Right atrium auricular region (tissue), 2 donors: Measurements from ENCODE around the gene UNC5C. TPM values are rescaled to one million over a fixed set of nuclear protein-coding genes. Genes with fewer than 3 reads are reported as not detected.

Experiments
- DNase-seq: peaks from one replicate; pipeline ENCODE4 v3.0.0-alpha.2; 2019; ENCODE audit warnings: low spot score
- H3K27ac ChIP-seq, 2 donors: fragments of 200-600 bp; sonication (generic); 1 replicate in 1 of 2; 2 replicates in 1 of 2; pipeline ENCODE4 v1.5.1; 2016 to 2019
- H3K27me3 ChIP-seq, 2 donors: fragments of 200-600 bp; sonication (generic); one replicate each; pipeline versions ENCODE4 v1.5.1 to v1.6.0; 2017 to 2019
- H3K36me3 ChIP-seq: fragments of 200-600 bp; sonication (generic); one replicate; pipeline ENCODE4 v1.5.1; 2016
- H3K4me1 ChIP-seq, 2 donors: fragments of 200-600 bp; sonication (generic); one replicate each; pipeline versions ENCODE4 v1.5.1 to v1.6.0; 2017 to 2019
- H3K4me3 ChIP-seq, 2 donors: fragments of 200-600 bp; sonication (generic); 1 replicate in 1 of 2; 2 replicates in 1 of 2; pipeline ENCODE4 v1.5.1; 2017 to 2019; ENCODE audit warnings: mild to moderate bottlenecking in 1 of 2, moderate library complexity in 1 of 2
- H3K9me3 ChIP-seq, 2 donors: fragments of 200-600 bp; sonication (generic); one replicate each; pipeline ENCODE4 v1.5.1; 2019
- CTCF ChIP-seq, 2 donors: fragments of 200-600 bp; sonication (generic); IDR thresholded peaks; one replicate each; pipeline ENCODE4 v1.5.1; 2019; ENCODE audit warnings: antibody characterized with exemption in 2 of 2
- total RNA-seq, 2 donors: library from RNA; depleted of rRNA; stranded (reverse); fragments of >200 nt; gene quantifications; one replicate each; pipeline ENCODE4 v1.1.0, GENCODE V29; 2016

Gene UNC5C
- total RNA-seq, 2 donors from 2014 or later: 3.8 to 4.6 TPM

- no peaks in the 10 kb centered on the region for H3K36me3 ChIP-seq
- TF ChIP-seq CTCF (IDR thresholded peaks at IDR 0.05): no peak
- no peak overlapping the region for H3K4me3 ChIP-seq
- H3K4me1 ChIP-seq: no peaks in the 10 kb centered on the region
- no peaks in the 10 kb centered on the region for H3K9me3 ChIP-seq
- no peak for DNase-seq
- H3K27ac ChIP-seq: no peak overlapping the region
- H3K27me3 ChIP-seq: no peaks in the 10 kb centered on the region
Measured at GRCh38 chr4:95585016-95585695, 36.4 kb upstream of the UNC5C start.

- no peak overlapping the region for H3K4me3 ChIP-seq
- H3K4me1 ChIP-seq: no peaks in the 10 kb centered on the region
- DNase-seq: no peak
- no peaks in the 10 kb centered on the region for H3K27me3 ChIP-seq
- H3K27ac ChIP-seq: no peak overlapping the region
- no peak for TF ChIP-seq CTCF (IDR thresholded peaks at IDR 0.05)
- peaks cover 0 to 18% of the 10 kb centered on the region in 2 donors for H3K9me3 ChIP-seq
- H3K36me3 ChIP-seq: no peaks in the 10 kb centered on the region
Measured at GRCh38 chr4:95580226-95580625, 31.5 kb upstream of the UNC5C start.

GRCh38 chr4:95572304-95572991, 23.7 kb upstream of the UNC5C start:
- TF ChIP-seq CTCF (IDR thresholded peaks at IDR 0.05): no peak
- Histone ChIP-seq H3K4me3 (no peak overlapping the region), H3K4me1 (no peaks in the 10 kb centered on the region), H3K9me3 (peaks cover 0 to 14% of the 10 kb centered on the region in 2 donors), H3K27ac (no peak overlapping the region), H3K27me3 (no peaks in the 10 kb centered on the region), H3K36me3 (no peaks in the 10 kb centered on the region)
- DNase-seq: peak; percentile 67

GRCh38 chr4:95571577-95571976, 22.8 kb upstream of the UNC5C start:
- no peak overlapping the region for H3K4me3 ChIP-seq
- no peaks in the 10 kb centered on the region for H3K27me3 ChIP-seq
- H3K27ac ChIP-seq: no peak overlapping the region
- no peak for DNase-seq
- no peaks in the 10 kb centered on the region for H3K36me3 ChIP-seq
- H3K4me1 ChIP-seq: no peaks in the 10 kb centered on the region
- peaks cover 0 to 14% of the 10 kb centered on the region in 2 donors for H3K9me3 ChIP-seq
- no peak for TF ChIP-seq CTCF (IDR thresholded peaks at IDR 0.05)

GRCh38 chr4:95563638-95564337, 15.0 kb upstream of the UNC5C start:
- no peak for DNase-seq
- no peak for TF ChIP-seq CTCF (IDR thresholded peaks at IDR 0.05)
- Histone ChIP-seq H3K4me3 (no peak overlapping the region), H3K27ac (no peak overlapping the region), H3K4me1 (no peaks in the 10 kb centered on the region), H3K27me3 (no peaks in the 10 kb centered on the region), H3K36me3 (no peaks in the 10 kb centered on the region), H3K9me3 (no peaks in the 10 kb centered on the region)
